IPS-NIHi7 (cell line): ENCODE measurements around the gene RABAC1.
A peak's percentile ranks its signal among the peaks of the same experiment; 100 is the strongest.
"Not testable (repeated sequence)": the region's sequence is repeated elsewhere in the genome, so short reads cannot be mapped to it uniquely, and the experiment has no call there.

Experiments
- DNase-seq: peaks from one replicate; pipeline ENCODE4 v3.0.0; 2012; ENCODE audit warnings: mixed read lengths; ENCODE audit errors: extremely low spot score

RABAC1 gene

GRCh38 chr19:41959056-41960053, at the start of gene RABAC1:
Gene RABAC1 (minus strand): TSS chr19:41959321. CDS start chr19:41959292, 29 bp downstream.
- DNase-seq, result peak; percentile 96

DNA sequence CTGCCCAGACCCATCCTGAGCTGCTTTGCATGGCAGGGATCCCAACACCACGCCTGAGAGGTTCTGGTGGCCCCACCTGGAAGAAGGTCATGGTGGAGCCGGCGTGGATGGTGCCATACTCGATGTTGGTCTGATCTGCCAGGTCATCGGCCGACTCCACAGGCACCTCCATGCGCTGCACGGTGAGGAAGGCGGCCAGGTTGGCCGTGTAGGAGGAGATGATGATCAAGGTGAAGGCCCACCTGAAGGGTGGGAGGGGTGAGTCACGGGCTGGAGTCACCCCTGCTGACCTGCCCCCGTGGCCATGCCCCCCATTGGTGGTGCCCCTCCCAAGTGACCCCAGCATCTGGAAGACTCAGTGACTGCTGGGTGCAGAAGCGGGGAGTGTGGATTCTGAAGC, 47.4 kb upstream of the RABAC1 start:
- no peak for DNase-seq

DNA sequence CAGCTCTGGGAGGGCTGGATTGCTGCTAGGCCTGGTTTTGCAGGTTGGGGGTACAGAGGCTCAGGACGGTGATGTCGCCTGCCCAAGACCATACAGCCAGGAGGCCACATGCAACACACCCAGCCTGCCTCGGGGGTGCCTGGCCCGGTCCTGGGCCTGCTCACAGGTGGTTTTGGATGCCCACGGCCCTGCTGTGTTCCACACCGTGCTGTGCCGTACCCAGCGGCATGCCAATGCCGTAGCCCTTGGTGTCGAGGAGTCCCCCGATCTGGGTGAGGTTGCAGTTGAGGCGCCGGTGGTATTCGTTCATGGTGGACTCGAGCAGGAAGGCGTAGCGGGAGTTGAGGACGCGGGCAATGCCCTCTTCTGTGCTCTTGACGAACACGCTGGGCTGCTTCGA, 46.4 kb upstream of the RABAC1 start:
- DNase-seq, result no peak

DNA sequence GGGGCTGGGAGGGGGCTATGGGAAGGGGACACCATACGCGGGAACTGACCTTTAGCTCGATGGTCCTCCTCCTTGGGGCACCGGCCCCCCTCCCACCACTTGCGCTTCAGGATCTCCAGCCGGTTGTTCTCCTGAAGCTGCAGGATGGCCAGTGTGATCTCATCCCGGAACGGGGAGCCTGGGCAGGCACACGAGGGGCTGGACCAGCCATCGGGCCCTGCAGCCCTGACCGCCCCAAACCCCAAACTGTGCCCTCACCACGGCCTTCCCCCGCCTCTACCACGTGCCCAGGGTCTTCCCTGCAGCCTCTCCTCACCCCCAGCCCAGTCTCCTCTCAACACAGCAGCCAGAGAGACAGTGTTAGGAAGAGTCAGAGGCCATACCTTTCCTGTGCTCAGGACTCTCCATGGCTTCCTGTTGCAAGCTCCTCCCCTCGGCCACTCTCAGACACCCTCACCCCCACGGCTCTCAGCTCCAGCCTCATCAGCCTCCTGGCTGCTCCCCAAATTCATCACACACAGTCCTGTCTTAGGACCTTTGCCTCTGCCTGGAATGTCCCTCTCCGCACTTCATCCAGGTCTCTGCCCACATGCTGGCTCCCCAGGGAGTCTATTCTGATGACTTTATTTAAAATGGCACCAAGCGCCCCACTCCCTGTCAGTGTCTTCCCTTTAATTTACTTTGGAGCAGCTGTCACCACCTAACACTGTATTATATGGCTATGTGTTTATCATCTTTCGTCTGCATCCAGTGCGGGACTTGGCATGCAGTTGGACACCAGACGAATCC, 44.6 kb upstream of the RABAC1 start:
- no peak for DNase-seq

- DNase-seq, result no peak
These were observed 40.7 kb upstream of the RABAC1 start for GRCh38 chr19:41999878-42000208.

GRCh38 chr19:41999071-41999877, 40.2 kb upstream of the RABAC1 start:
- DNase-seq, result peak; percentile 67

- peak; percentile 86 for DNase-seq
These were observed 39.3 kb upstream of the RABAC1 start for GRCh38 chr19:41998246-41999020.

DNA sequence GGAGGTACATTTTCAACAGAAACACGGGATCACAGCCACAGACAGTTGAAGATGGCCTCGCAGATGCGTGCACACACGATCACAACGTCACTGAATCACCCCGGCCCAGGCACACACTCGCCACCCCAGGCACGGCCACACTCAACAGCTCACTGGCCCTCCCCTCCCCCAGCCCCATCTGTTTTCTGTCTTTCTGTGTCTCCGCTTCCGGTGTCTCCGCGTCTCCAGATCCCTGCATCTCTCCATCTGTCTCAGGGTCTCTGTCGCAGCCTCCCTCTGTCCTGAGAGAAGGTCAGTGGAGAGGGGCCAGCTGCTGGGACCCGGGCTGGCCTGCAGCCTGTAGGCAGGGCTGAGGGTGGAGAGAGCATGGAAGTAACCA, 38.7 kb upstream of the RABAC1 start:
- no peak for DNase-seq

GRCh38 chr19:41997121-41997850, 38.2 kb upstream of the RABAC1 start:
- DNase-seq, result peak; percentile 90

DNA sequence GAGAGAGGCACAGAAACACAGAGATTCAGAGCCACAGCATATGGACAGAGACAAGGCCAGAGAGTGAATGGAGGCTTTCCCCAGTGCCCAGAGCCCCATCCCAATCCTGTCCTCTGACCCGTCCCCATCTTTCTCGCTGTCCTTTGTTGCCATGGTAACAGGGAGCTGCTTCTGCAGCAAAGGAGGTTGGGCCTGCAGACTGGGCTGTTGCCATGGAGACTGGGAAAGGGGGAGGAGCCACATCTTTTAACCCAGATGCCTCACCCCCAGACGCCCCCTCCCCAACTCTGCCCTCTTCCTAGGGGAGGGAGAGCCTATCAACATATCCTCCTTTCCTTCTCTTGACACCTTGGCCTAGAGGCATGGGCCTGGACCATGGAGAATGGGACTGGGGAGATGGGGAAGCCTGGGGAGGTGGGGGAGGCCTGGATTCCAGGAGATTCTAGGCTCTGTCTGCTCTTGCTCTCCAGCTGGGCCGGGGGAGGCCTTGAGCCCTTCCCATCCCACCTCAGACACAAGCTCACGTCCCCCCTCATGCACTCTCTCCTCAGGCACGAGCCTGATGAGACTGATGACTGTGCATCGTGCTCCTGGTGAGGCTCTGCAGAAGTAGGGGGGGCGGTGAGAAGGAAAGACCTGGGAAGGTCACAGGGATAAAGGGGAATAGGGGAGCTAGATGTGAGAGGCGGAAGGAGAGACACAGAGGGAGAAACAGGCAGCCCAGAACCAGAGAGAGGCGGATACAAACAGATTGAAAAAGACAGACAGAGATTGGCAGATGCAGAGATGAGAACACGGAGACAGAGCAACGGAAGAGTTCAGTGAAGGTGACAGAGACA, 37.1 kb upstream of the RABAC1 start:
- peak; percentile 81 for DNase-seq

DNA sequence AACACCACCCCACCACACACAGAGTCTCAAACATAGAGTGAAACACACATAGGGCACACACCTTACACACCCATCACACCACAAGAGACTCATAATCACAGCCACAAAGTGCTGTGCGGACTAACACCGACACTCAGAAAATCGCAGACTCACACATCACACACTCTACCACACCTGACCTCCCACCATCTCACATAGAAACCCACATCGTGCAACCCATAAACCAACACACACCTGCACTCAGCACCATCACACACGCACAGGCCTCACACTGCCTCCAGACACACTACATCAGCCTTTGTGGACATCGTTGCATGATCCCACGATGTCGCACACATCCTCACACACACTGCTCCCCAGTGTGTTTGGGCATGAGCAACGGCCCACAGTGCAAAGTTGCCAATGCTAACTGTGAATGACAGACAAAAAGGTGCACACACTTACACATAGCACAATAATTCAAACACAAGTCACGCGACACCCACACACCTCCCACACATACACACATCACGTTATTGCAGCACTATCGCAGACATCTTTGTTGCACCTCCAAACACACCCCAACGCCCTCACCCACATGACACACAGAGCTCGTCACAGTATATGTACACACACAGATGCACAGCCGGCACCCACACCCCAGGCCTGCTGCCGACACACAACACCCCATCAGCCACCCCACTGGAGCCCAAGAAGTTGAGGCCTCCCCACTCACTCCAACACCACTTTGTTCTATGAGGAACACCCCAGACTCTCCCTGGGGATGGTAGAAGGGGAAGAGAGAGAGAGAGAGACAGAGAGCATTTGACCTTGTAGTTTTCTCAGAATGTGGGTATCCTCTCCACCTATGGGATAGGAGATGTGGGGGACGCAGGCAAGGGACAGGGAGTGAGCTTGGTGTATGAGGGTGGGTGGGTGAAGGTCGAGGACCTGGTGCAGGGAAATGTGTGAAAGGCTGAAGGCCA, 36.2 kb upstream of the RABAC1 start:
- no peak for DNase-seq

DNA sequence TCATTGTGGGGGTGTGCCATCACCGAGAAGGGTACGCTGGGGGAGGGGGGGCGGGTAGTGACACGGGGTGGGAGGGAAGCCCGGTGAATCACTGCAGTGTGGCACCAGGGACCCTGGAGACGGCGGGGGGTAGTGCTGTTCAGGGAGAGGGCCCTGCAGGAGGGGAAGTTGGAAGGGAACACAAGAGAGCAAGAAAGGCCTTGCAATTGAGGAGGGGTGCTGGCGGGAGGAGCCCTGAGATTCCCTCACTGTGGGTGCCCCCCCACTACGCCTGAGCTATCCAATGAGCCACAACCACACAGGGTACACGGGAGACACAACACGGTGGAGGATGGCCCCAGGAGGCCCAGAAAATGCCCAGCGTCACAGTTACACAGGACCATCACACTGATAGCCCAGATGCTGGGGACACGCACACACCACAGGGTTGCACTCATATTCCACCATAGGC, 35.4 kb upstream of the RABAC1 start:
- DNase-seq, result no peak

- DNase-seq, result peak; percentile 95
These were observed 34.7 kb upstream of the RABAC1 start, which contains the start of gene ATP1A3 for GRCh38 chr19:41993612-41994483. Gene ATP1A3 (minus strand): TSS chr19:41994230. CDS start chr19:41994076, 154 bp downstream.

GRCh38 chr19:41991925-41992569, 32.9 kb upstream of the RABAC1 start:
- not testable (repeated sequence) for DNase-seq

DNA sequence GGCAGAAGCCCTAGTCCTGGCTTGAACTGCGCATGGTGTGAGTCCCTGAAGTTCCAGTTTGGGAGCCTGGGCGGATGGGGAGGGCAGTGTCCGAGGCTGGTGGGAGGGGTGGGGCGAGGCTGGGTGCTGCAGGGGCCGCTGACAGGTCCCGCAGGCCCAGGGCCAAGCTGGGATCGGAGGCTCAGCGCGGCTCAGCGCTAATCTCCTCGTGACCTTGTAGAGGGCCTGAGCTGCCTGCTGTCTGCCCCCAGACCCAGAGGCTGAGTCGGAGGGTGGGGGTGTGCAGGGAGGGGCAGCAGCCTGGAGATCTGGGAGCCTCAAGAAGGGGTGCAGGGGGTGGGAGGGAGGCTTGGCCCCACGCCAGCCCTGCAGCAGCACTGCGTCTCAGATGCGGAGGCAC, 31.9 kb upstream of the RABAC1 start:
- no peak for DNase-seq

DNA sequence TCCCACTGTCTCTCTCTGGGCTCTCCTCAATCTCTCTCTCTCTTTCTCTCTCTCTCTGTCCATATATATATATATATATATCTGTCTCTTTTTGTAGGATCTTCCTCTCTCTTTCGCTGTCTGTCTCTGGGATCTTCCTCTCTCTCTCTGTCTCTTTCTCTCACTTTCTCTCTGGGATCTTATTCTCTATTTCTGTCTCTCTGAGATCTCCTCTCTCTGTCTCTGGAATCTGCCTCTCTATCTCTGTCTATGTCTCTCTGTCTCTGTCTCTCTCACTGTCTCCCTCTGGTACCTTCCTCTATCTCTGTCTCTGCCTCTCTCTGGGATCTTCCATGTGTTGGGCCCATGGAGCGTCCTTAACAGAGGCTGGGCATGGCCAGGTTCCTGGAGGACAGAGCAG, 31.5 kb upstream of the RABAC1 start:
- no peak for DNase-seq

DNA sequence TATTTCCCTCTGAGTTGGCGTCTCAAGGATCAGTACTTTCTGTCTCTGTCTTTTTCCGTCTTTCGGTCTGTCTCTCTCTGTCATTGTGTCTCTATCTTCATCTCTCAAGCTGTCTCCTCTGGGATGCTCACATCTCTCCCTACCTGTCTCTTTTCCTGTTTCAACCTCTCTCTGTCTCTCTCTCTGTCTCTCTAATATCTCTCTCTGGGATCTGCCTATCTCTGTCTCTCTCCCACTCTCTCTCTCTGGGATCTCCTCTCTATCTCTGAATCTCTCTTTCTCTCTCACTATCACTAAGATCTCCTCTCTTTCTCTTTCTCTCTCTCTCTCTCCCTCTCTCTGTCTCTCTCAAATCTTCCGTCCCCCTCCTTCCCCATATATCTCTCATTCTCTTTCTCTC, 30.9 kb upstream of the RABAC1 start:
- no peak for DNase-seq
